ENCODE data around the gene TUBGCP6. TPM values are rescaled to one million over a fixed set of nuclear protein-coding genes. Genes with fewer than 3 reads are reported as not detected.
A peak's percentile ranks its signal among the peaks of the same experiment; 100 is the strongest.

The TUBGCP6 gene
- total and polyA plus RNA-seq, 2 donors (not counting 3 experiments of a cell fraction or from before 2014, with no cell fraction given): 33.1 to 45.3 TPM

DNA sequence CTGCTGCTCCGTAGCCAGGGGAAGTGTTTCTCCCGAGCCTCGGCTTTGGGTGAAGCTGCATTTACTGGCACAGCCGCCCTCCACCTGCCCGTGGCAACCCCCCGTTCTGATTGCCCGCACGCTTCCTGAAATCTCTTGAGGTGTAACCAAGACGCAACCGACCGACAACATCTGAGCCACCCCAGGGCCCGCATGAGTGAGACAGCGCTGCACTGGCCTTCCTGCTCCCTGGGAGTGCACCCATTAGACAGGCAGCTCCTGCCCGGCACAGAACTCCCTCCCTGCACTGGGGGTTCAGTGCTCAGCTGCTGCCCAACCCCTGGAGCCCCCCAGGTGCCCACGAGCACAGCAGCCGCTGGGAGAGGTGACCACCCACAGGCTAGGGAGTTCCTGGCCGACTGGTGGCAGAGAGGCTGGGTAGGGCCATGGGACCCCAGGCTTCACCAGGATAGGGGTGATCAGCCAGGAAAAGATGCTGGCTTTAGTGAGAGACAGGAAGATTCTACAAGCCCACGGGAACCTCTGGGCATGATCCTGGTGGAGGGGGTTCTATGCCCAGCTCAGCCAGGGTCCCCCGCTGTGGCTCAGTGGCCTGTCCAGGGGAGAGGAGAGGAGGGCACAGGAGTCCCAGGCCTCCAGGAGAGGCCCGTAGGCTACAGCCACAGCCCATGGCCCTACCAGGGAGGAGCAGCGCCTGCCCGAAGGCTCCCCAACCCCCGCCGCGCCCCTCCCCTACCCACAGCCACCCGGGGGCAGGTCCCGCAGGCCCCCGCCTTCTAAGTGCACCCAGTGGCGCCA, 48.0 kb upstream of the TUBGCP6 start:
- intact Hi-C loops (cut with micrococcal nuclease) (loop anchor here (1.0 to 5.0 kb wide), 2 partner anchors 13 to 49 kb away; partner anchors contain the start of gene PPP6R2), dilution Hi-C loops (cut with MboI; ENCODE audit: extremely low pct_ligation_motif_present, low sequenced_read_pairs) (no loop called here)
- no peaks in the 10 kb centered on the region for H3K9me3 ChIP-seq (replicated peaks; ENCODE audit: control insufficient read depth, insufficient read depth, low read length)
- no peaks in the 10 kb centered on the region for H4K20me1 ChIP-seq (replicated peaks; ENCODE audit: control insufficient read depth, extremely low read depth, insufficient read depth, low read length)
- H2AFZ ChIP-seq (ENCODE audit: low read depth, low read length): no peak overlapping the region
- peaks cover 20% of the 10 kb centered on the region for H3K4me1 ChIP-seq (ENCODE audit: control insufficient read depth, extremely low read depth, insufficient read depth, low read length)
- TF ChIP-seq JUN (IDR thresholded peaks at IDR 0.05; ENCODE audit: borderline replicate concordance, insufficient read depth, insufficient read length, low read depth): no peak
- TF ChIP-seq, protein P1, sequence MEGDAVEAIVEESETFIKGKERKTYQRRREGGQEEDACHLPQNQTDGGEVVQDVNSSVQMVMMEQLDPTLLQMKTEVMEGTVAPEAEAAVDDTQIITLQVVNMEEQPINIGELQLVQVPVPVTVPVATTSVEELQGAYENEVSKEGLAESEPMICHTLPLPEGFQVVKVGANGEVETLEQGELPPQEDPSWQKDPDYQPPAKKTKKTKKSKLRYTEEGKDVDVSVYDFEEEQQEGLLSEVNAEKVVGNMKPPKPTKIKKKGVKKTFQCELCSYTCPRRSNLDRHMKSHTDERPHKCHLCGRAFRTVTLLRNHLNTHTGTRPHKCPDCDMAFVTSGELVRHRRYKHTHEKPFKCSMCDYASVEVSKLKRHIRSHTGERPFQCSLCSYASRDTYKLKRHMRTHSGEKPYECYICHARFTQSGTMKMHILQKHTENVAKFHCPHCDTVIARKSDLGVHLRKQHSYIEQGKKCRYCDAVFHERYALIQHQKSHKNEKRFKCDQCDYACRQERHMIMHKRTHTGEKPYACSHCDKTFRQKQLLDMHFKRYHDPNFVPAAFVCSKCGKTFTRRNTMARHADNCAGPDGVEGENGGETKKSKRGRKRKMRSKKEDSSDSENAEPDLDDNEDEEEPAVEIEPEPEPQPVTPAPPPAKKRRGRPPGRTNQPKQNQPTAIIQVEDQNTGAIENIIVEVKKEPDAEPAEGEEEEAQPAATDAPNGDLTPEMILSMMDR (IDR thresholded peaks at IDR 0.05; ENCODE audit: extremely low read depth in 1 of 2, insufficient read depth in 1 of 2, low read depth in 1 of 2, low read length in 2 of 2): no peak
- H3K36me3 ChIP-seq (ENCODE audit: control insufficient read depth in 2 of 2, extremely low read depth in 1 of 2, insufficient read depth in 2 of 2, low read length in 2 of 2): peaks cover 10 to 37% of the 10 kb centered on the region in 2 experiments
- ChIA-PET CTCF (interaction anchor here (0.9 to 5.8 kb wide), 10 partner anchors 10 to 233 kb away, joined by 3 to 29 read pairs (median 13); partner anchors contain the start of gene DENND6B), POLR2A (interaction anchor here (0.9 to 2.0 kb wide), 2 partner anchors 12 to 13 kb away, joined by 4 to 9 read pairs; no protein-coding TSS in a partner anchor)
- no peaks in the 10 kb centered on the region for H3K27me3 ChIP-seq (ENCODE audit: control insufficient read depth in 2 of 2, insufficient read depth in 2 of 2, low read length in 2 of 2)
- no peaks in the 10 kb centered on the region for H3K9me1 ChIP-seq (replicated peaks; ENCODE audit: control insufficient read depth, extremely low read depth, insufficient read depth, low read length)
- FAIRE-seq (no peak), DNase-seq (ENCODE audit: low read depth, low spot score) (no peak)
- no TSS peak for BruUV-seq (replicated peaks)
- peak overlapping the region; percentile 54 for H3K27ac ChIP-seq (ENCODE audit: insufficient read depth, low read depth, low read length)
- H3K4me2 ChIP-seq (ENCODE audit: insufficient read depth, low read length): peak overlapping the region; percentile 40
- H3K79me2 ChIP-seq (ENCODE audit: control insufficient read depth, insufficient read depth, low read length): peaks cover 74% of the 10 kb centered on the region
- peak overlapping the region in 2 of 3 experiments; percentile 0 to 6 for H3K4me3 ChIP-seq (replicated peaks in 1 of 3; ENCODE audit: insufficient read depth in 1 of 3, low read depth in 1 of 3, low read length in 3 of 3)
- peak overlapping the region; percentile 67 for H3K9ac ChIP-seq (replicated peaks; ENCODE audit: extremely low read depth, insufficient read depth, low read length)

Data from endothelial cell of umbilical vein (primary cell).